C4-2B (cell line): ENCODE results near the gene BBIP1.

Source experiments
- CTCF ChIP-seq: fragments of 450-650 bp; conservative IDR thresholded peaks from 2 replicates; pipeline ENCODE4 v1.5.1; 2017; ENCODE audit warnings: mild to moderate bottlenecking
- ZFX ChIP-seq: fragments of 450-650 bp; IDR thresholded peaks from 2 replicates; pipeline ENCODE4 v1.6.1; 2017

GRCh38 chr10:110919971-110920881 lies 1.2 kb upstream of the BBIP1 start:
- TF ChIP-seq CTCF (peak; percentile 7; the same call in 1 of the 2 replicates), ZFX (peak; percentile 78)
